Activated CD4-positive, alpha-beta T cell treated with anti-CD3 and anti-CD28 coated beads, Interleukin-2, amount 50 U/mL, for 4 hours (primary cell): ENCODE results near the gene DNHD1.
"Not testable (repeated sequence)": the region's sequence is repeated elsewhere in the genome, so short reads cannot be mapped to it uniquely, and the experiment has no call there.

ENCODE experiments used
- DNase-seq, 2 experiments: peaks; one replicate each; pipeline ENCODE4 v3.0.0-alpha.2; 2020

Gene DNHD1

GRCh38 chr11:6480299-6480914, 16.7 kb upstream of the DNHD1 start:
- DNase-seq = no peak

GRCh38 chr11:6481012-6481923, 15.8 kb upstream of the DNHD1 start, which contains the start of the genes ARFIP2 and TIMM10B:
TSS of gene ARFIP2 (minus strand) at chr11:6481331. CDS start at chr11:6480421, 910 bp downstream.
TSS of gene TIMM10B (plus strand) at chr11:6481501. CDS start at chr11:6481517, 16 bp downstream.
- peak; percentile 96 for DNase-seq

GRCh38 chr11:6481924-6482275, 15.2 kb upstream of the DNHD1 start:
- no peak for DNase-seq

- DNase-seq = no peak
Measured at GRCh38 chr11:6482441-6482840, 14.6 kb upstream of the DNHD1 start.

- no peak for DNase-seq
Measured at GRCh38 chr11:6483015-6483414, 14.1 kb upstream of the DNHD1 start.

GRCh38 chr11:6485661-6486060, 11.4 kb upstream of the DNHD1 start:
- no peak for DNase-seq

- no peak for DNase-seq
Measured at GRCh38 chr11:6486256-6486655, 10.8 kb upstream of the DNHD1 start.

GRCh38 chr11:6486938-6487337, 10.1 kb upstream of the DNHD1 start:
- no peak for DNase-seq

- no peak for DNase-seq
Measured at GRCh38 chr11:6488342-6488741, 8.7 kb upstream of the DNHD1 start.

- DNase-seq = no peak
Measured at GRCh38 chr11:6488821-6489220, 8.3 kb upstream of the DNHD1 start.

- DNase-seq = no peak
Measured at GRCh38 chr11:6489306-6489705, 7.8 kb upstream of the DNHD1 start.

GRCh38 chr11:6498121-6498520, 1.0 kb downstream of the DNHD1 start:
- no peak for DNase-seq

- DNase-seq = no peak
Measured at GRCh38 chr11:6498544-6498943, 1.5 kb downstream of the DNHD1 start.

GRCh38 chr11:6502382-6502781, 5.3 kb downstream of the DNHD1 start:
- no peak for DNase-seq

- no peak for DNase-seq
Measured at GRCh38 chr11:6504166-6504565, 7.1 kb downstream of the DNHD1 start.

- no peak for DNase-seq
Measured at GRCh38 chr11:6505577-6506240, 8.6 kb downstream of the DNHD1 start.

- DNase-seq = no peak
Measured at GRCh38 chr11:6516865-6517264, 19.8 kb downstream of the DNHD1 start.

- DNase-seq = no peak
Measured at GRCh38 chr11:6520265-6520664, 23.2 kb downstream of the DNHD1 start.

- not testable (repeated sequence) for DNase-seq
Measured at GRCh38 chr11:6521946-6522345, 24.9 kb downstream of the DNHD1 start.

- DNase-seq = no peak
Measured at GRCh38 chr11:6523253-6523652, 26.2 kb downstream of the DNHD1 start.

GRCh38 chr11:6526411-6527135, 29.5 kb downstream of the DNHD1 start:
- no peak for DNase-seq

GRCh38 chr11:6529266-6529665, 32.2 kb downstream of the DNHD1 start:
- DNase-seq = no peak

GRCh38 chr11:6530848-6531247, 33.8 kb downstream of the DNHD1 start:
- no peak for DNase-seq
